ENCODE data around the gene CFAP46.

The CFAP46 gene

GRCh38 chr10:132946806-132947546, 4.6 kb upstream of the CFAP46 start:
- Histone ChIP-seq H3K4me3 (no peak overlapping the region), H3K27ac (no peak overlapping the region), H3K27me3 (peaks cover 0 to 67% of the 10 kb centered on the region in 2 donors), H3K4me1 (peaks cover 0 to 12% (median 10%) of the 10 kb centered on the region in 4 donors), H3K9me3 (no peaks in the 10 kb centered on the region), H3K36me3 (no peaks in the 10 kb centered on the region)
- no peak for DNase-seq
- intact Hi-C loops (cut with DNase I; ENCODE audit: low total_unique reads), result no loop called here
- TF ChIP-seq, protein P1, sequence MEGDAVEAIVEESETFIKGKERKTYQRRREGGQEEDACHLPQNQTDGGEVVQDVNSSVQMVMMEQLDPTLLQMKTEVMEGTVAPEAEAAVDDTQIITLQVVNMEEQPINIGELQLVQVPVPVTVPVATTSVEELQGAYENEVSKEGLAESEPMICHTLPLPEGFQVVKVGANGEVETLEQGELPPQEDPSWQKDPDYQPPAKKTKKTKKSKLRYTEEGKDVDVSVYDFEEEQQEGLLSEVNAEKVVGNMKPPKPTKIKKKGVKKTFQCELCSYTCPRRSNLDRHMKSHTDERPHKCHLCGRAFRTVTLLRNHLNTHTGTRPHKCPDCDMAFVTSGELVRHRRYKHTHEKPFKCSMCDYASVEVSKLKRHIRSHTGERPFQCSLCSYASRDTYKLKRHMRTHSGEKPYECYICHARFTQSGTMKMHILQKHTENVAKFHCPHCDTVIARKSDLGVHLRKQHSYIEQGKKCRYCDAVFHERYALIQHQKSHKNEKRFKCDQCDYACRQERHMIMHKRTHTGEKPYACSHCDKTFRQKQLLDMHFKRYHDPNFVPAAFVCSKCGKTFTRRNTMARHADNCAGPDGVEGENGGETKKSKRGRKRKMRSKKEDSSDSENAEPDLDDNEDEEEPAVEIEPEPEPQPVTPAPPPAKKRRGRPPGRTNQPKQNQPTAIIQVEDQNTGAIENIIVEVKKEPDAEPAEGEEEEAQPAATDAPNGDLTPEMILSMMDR (IDR thresholded peaks at IDR 0.05), result no peak

DNA sequence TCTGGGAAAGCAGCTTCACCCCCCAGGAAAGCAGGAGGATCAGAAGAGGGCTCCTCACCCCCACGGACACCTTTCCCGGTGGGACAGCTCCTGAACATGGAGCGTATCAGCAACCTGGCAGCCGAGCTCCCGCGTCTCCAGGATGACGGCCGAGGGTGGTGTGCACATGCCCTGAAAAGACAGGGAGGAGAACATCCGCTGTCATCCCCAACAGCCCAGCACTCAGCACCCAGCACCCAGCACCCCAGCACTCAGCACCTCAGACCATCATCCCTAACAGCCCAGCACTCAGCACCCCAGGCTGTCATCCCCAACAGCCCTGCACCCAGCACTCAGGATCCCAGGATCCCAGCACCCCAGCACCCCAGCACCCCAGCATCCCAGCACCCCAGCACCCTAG, 3.9 kb upstream of the CFAP46 start:
- no peak overlapping the region for H3K27ac ChIP-seq
- TF ChIP-seq, protein P1 (IDR thresholded peaks at IDR 0.05), result no peak
- no peaks in the 10 kb centered on the region for H3K36me3 ChIP-seq
- intact Hi-C loops (cut with DNase I; ENCODE audit: low total_unique reads), result no loop called here
- H3K4me3 ChIP-seq, result no peak overlapping the region
- no peak for DNase-seq
- H3K9me3 ChIP-seq, result no peaks in the 10 kb centered on the region
- H3K27me3 ChIP-seq, result peaks cover 0 to 67% of the 10 kb centered on the region in 2 donors
- H3K4me1 ChIP-seq, result peaks cover 0 to 13% (median 10%) of the 10 kb centered on the region in 4 donors

- Histone ChIP-seq H3K9me3 (no peaks in the 10 kb centered on the region), H3K4me1 (peaks cover 0 to 13% (median 10%) of the 10 kb centered on the region in 4 donors), H3K27ac (no peak overlapping the region), H3K27me3 (peaks cover 0 to 67% of the 10 kb centered on the region in 2 donors), H3K4me3 (no peak overlapping the region), H3K36me3 (no peaks in the 10 kb centered on the region)
- intact Hi-C loops (cut with DNase I; ENCODE audit: low total_unique reads), result no loop called here
- TF ChIP-seq, protein P1 (IDR thresholded peaks at IDR 0.05), result no peak
- DNase-seq, result peak in 1 of 2 donors; percentile 17
Observed at GRCh38 chr10:132945894-132946255, 3.5 kb upstream of the CFAP46 start.

DNA sequence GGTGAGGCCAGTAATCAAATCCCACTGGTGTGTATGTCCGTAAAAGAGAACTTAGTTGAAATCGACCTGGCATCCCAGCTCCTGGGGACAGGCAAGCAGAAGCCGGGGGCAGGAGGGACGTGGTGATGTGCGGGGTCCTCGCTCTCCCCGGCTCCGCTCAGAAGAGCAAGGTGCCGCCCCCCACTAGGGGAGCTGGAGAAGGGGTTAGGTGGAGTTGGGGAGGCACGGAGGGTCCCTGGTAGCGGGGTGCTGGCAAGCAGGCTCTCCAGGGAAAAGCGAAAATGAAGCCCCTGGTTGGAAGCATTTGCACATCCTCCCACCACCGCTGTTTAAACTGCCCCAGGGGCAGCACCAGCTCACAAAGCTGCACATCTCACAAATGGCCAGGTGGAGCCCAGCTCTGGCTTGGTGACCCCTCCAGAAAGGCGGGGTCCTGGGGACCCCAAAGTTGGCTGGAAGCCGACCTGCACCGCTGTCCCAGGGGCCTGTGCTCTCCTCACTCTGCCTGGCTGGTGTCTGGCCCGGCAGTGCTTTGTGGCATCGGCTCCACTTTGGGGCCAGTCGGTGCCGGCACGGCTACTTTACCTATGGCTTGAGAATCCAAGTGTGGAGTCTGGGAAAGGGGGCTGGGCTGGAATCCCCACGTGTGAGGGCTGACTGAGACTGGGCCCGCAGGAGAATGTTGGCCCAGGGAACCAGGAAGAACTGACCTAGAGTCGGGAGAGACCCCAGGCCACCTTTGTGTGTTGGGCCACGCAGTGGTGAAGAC, 2.9 kb upstream of the CFAP46 start:
- Histone ChIP-seq H3K27ac (no peak overlapping the region), H3K27me3 (peaks cover 0 to 69% of the 10 kb centered on the region in 2 donors), H3K4me1 (peaks cover 0 to 13% (median 10%) of the 10 kb centered on the region in 4 donors), H3K4me3 (no peak overlapping the region), H3K36me3 (no peaks in the 10 kb centered on the region), H3K9me3 (no peaks in the 10 kb centered on the region)
- DNase-seq, result peak in 1 of 2 donors; percentile 54
- intact Hi-C loops (cut with DNase I; ENCODE audit: low total_unique reads), result no loop called here
- TF ChIP-seq, protein P1 (IDR thresholded peaks at IDR 0.05), result no peak

DNA sequence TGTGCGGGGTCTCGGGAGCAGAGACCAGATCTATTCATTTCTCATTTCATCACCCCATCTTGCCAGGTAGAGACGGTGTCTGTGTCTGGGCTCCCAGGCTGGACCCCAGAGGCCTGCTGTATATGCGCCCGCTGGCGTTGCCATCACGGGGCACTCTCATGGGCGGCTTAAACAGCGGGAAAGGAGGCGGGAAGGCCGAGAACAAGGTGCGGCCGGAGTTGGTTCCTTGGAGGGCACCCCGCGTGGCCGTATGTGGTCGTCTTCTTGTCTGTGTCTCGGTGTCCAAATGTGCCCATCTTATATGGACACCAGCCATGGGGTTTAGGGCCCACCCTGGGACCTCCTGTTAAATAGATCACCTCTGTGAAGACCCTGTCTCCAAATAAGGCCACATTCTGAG, 2.1 kb upstream of the CFAP46 start:
- no peaks in the 10 kb centered on the region for H3K9me3 ChIP-seq
- peaks cover 0 to 13% (median 10%) of the 10 kb centered on the region in 4 donors for H3K4me1 ChIP-seq
- intact Hi-C loops (cut with DNase I; ENCODE audit: low total_unique reads), result no loop called here
- peaks cover 0 to 74% of the 10 kb centered on the region in 2 donors for H3K27me3 ChIP-seq
- DNase-seq, result peak in 1 of 2 donors; percentile 48
- no peaks in the 10 kb centered on the region for H3K36me3 ChIP-seq
- no peak overlapping the region for H3K4me3 ChIP-seq
- TF ChIP-seq, protein P1 (IDR thresholded peaks at IDR 0.05), result no peak
- H3K27ac ChIP-seq, result no peak overlapping the region

Data from tibial artery (tissue), 4 donors.